HG03460 (cell line): Measurements from ENCODE around the gene PRRX1.

ENCODE experiments used
- ATAC-seq: cut with Tn5 transposase; IDR thresholded peaks from one replicate; pipeline ENCODE4 v1.9.1; 2021; ENCODE audit not compliant: unreplicated experiment

Gene PRRX1

GRCh38 chr1:170755795-170756194 lies 91.9 kb downstream of the PRRX1 start:
- no peak for ATAC-seq

GRCh38 chr1:170758992-170759391 lies 95.1 kb downstream of the PRRX1 start:
- ATAC-seq, result no peak

- no peak for ATAC-seq
Observed at GRCh38 chr1:170765279-170765678, 101.3 kb downstream of the PRRX1 start.

GRCh38 chr1:170765712-170766330 lies 101.9 kb downstream of the PRRX1 start:
- ATAC-seq, result no peak

- no peak for ATAC-seq
Observed at GRCh38 chr1:170768929-170769328, 105.0 kb downstream of the PRRX1 start.

- no peak for ATAC-seq
Observed at GRCh38 chr1:170769691-170770090, 105.8 kb downstream of the PRRX1 start.

GRCh38 chr1:170770254-170770653 lies 106.3 kb downstream of the PRRX1 start:
- ATAC-seq, result no peak

GRCh38 chr1:170776252-170776651 lies 112.3 kb downstream of the PRRX1 start:
- ATAC-seq, result no peak

- no peak for ATAC-seq
Observed at GRCh38 chr1:170776777-170777176, 112.8 kb downstream of the PRRX1 start.
